ENCODE data around the gene TMEM217. TPM values are rescaled to one million over a fixed set of nuclear protein-coding genes. Genes with fewer than 3 reads are reported as not detected.

Gene TMEM217
- total RNA-seq, 6 experiments from 2014 or later = 0.99 to 2.0 (median 1.6) TPM

- no peaks in the 10 kb centered on the region for H3K9me3 Mint-ChIP-seq
- peaks cover 4% of the 10 kb centered on the region; the same call in 1 of the 2 replicates for H3K27me3 Mint-ChIP-seq (ENCODE audit: insufficient read depth)
- H3K27ac Mint-ChIP-seq = peak overlapping the region; percentile 88
- H3K4me1 Mint-ChIP-seq (ENCODE audit: low read depth) = peaks cover 32% of the 10 kb centered on the region
- peak; percentile 54 for DNase-seq
- H3K36me3 Mint-ChIP-seq (ENCODE audit: low read depth) = peaks cover 11% of the 10 kb centered on the region; the same call in 1 of the 2 replicates
- H3K4me3 Mint-ChIP-seq = peak overlapping the region; percentile 88
- TF ChIP-seq CTCF (IDR thresholded peaks at IDR 0.05) = no peak
These were observed 86.6 kb downstream of the TMEM217 start for GRCh38 chr6:37171201-37171969.

GRCh38 chr6:37170273-37171200 lies 87.4 kb downstream of the TMEM217 start:
- Mint-ChIP-seq H3K27me3 (ENCODE audit: insufficient read depth) (no peaks in the 10 kb centered on the region), H3K9me3 (no peaks in the 10 kb centered on the region), H3K4me3 (peak overlapping the region; percentile 88), H3K36me3 (ENCODE audit: low read depth) (peaks cover 11% of the 10 kb centered on the region; the same call in 1 of the 2 replicates), H3K4me1 (ENCODE audit: low read depth) (peaks cover 32% of the 10 kb centered on the region), H3K27ac (peak overlapping the region; percentile 88)
- TF ChIP-seq CTCF (IDR thresholded peaks at IDR 0.05) = peak; percentile 68
- DNase-seq = peak; percentile 25

- no peaks in the 10 kb centered on the region for H3K9me3 Mint-ChIP-seq
- peak within 1 kb of the TSS; percentile 88 for H3K4me3 Mint-ChIP-seq
- H3K4me1 Mint-ChIP-seq (ENCODE audit: low read depth) = peaks cover 32% of the 10 kb centered on the region
These were observed 88.3 kb downstream of the TMEM217 start, which contains the start of gene PIM1 for GRCh38 chr6:37169496-37170272. PIM1 (plus strand) TSS chr6:37170152; CDS start chr6:37170576, 424 bp downstream.

GRCh38 chr6:37168811-37169495 lies 89.0 kb downstream of the TMEM217 start:
- Mint-ChIP-seq H3K27me3 (ENCODE audit: insufficient read depth) (no peaks in the 10 kb centered on the region), H3K4me3 (peak overlapping the region; percentile 88), H3K36me3 (ENCODE audit: low read depth) (peaks cover 6% of the 10 kb centered on the region; the same call in 1 of the 2 replicates), H3K4me1 (ENCODE audit: low read depth) (peaks cover 32% of the 10 kb centered on the region), H3K27ac (peak overlapping the region; percentile 93), H3K9me3 (no peaks in the 10 kb centered on the region)
- peak; percentile 52 for DNase-seq
- TF ChIP-seq CTCF (IDR thresholded peaks at IDR 0.05) = no peak

More at GRCh38 chr6:37169496-37170272, 88.3 kb downstream of the TMEM217 start, which contains the start of gene PIM1:
- Mint-ChIP-seq H3K36me3 (ENCODE audit: low read depth) (peaks cover 10% of the 10 kb centered on the region; the same call in 1 of the 2 replicates), H3K27me3 (ENCODE audit: insufficient read depth) (no peaks in the 10 kb centered on the region), H3K27ac (peak within 1 kb of the TSS; percentile 93)
- TF ChIP-seq CTCF (IDR thresholded peaks at IDR 0.05) = no peak
- DNase-seq = peak; percentile 94

Data from HFFc6 (cell line).